Activated B cell treated with CpG ODN at 0.5 μM for 24 hours (primary cell): ENCODE measurements around the gene NHERF1. TPM values are rescaled to one million over a fixed set of nuclear protein-coding genes. Genes with fewer than 3 reads are reported as not detected.

ENCODE experiments used
- ATAC-seq: fragments of 200-7000 bp; cut with Tn5 transposase; one replicate; pipeline ENCODE4 v1.10.0; 2021; ENCODE audit warnings: low read depth, mild to moderate bottlenecking, moderate library complexity
- CTCF ChIA-PET: fragments of 350-600 bp; sonication (Branson Sonifier 250); formaldehyde crosslinking; loops from one replicate; lab custom pipeline; 2021; ENCODE audit warnings: antibody characterized with exemption; lab: Charles Lee
- POLR2A ChIA-PET: fragments of 350-600 bp; sonication (Branson Sonifier 250); formaldehyde crosslinking; loops from one replicate; lab custom pipeline; 2021; ENCODE audit warnings: antibody characterized with exemption; lab: Charles Lee
- DNase-seq: peaks from one replicate; pipeline ENCODE4 v3.0.0; 2022
- H3K27ac Mint-ChIP-seq: one replicate; pipeline ENCODE4 v1.8.0; 2020; ENCODE audit warnings: mixed read lengths
- H3K27me3 Mint-ChIP-seq: one replicate; pipeline ENCODE4 v1.8.0; 2021; ENCODE audit warnings: mixed read lengths
- H3K36me3 Mint-ChIP-seq: one replicate; pipeline ENCODE4 v1.8.0; 2021; ENCODE audit warnings: low read depth, mixed read lengths
- H3K4me1 Mint-ChIP-seq: one replicate; pipeline ENCODE4 v1.8.0; 2021; ENCODE audit warnings: mixed read lengths
- H3K4me3 Mint-ChIP-seq: one replicate; pipeline ENCODE4 v1.8.0; 2020; ENCODE audit warnings: mild to moderate bottlenecking, mixed read lengths
- H3K9me3 Mint-ChIP-seq: one replicate; pipeline ENCODE4 v1.8.0; 2020; ENCODE audit warnings: mixed read lengths
- intact Hi-C: fragments of 100-400 bp; cut with micrococcal nuclease; formaldehyde crosslinking; loops from one replicate; pipeline ENCODE4 v1.15.1; 2024
- total RNA-seq: library from RNA; stranded (reverse); gene quantifications from 2 replicates; pipeline ENCODE4 v1.2.3, GENCODE V29; 2022
- TF ChIP-seq, protein P1 (sequence below): fragments of 200-600 bp; IDR thresholded peaks from one replicate; pipeline ENCODE4 v1.8.0; 2022; ENCODE audit warnings: antibody characterized with exemption, mild to moderate bottlenecking

Gene NHERF1
- 33.3 and 34.5 TPM in 2 replicates for total RNA-seq

DNA sequence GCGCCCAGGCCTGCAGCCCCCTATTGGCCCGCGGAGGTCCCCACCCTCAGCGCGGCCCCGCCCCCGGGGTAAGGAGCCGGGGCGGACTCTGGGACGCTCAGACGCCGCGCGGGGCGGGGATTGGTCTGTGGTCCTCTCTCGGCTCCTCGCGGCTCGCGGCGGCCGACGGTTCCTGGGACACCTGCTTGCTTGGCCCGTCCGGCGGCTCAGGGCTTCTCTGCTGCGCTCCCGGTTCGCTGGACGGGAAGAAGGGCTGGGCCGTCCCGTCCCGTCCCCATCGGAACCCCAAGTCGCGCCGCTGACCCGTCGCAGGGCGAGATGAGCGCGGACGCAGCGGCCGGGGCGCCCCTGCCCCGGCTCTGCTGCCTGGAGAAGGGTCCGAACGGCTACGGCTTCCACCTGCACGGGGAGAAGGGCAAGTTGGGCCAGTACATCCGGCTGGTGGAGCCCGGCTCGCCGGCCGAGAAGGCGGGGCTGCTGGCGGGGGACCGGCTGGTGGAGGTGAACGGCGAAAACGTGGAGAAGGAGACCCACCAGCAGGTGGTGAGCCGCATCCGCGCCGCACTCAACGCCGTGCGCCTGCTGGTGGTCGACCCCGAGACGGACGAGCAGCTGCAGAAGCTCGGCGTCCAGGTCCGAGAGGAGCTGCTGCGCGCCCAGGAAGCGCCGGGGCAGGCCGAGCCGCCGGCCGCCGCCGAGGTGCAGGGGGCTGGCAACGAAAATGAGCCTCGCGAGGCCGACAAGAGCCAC, at the start of gene NHERF1:
Gene NHERF1 (plus strand): TSS at position 100 of the 750 bp plus-strand sequence. CDS start 219 bp downstream, at position 319.
- Mint-ChIP-seq H3K27me3 (no peaks in the 10 kb centered on the region), H3K4me3 (peak within 1 kb of the TSS; percentile 89), H3K4me1 (peaks cover 64% of the 10 kb centered on the region), H3K27ac (peak within 1 kb of the TSS; percentile 72), H3K9me3 (no peaks in the 10 kb centered on the region), H3K36me3 (peaks cover 9% of the 10 kb centered on the region)
- CTCF ChIA-PET, result interaction anchor here (0.7 to 3.8 kb wide), 9 partner anchors 11 to 117 kb away, joined by 3 to 23 read pairs (median 4); partner anchors contain the start of gene RAB37
- ATAC-seq (peak; percentile 96), DNase-seq (peak; percentile 97)
- TF ChIP-seq, protein P1, sequence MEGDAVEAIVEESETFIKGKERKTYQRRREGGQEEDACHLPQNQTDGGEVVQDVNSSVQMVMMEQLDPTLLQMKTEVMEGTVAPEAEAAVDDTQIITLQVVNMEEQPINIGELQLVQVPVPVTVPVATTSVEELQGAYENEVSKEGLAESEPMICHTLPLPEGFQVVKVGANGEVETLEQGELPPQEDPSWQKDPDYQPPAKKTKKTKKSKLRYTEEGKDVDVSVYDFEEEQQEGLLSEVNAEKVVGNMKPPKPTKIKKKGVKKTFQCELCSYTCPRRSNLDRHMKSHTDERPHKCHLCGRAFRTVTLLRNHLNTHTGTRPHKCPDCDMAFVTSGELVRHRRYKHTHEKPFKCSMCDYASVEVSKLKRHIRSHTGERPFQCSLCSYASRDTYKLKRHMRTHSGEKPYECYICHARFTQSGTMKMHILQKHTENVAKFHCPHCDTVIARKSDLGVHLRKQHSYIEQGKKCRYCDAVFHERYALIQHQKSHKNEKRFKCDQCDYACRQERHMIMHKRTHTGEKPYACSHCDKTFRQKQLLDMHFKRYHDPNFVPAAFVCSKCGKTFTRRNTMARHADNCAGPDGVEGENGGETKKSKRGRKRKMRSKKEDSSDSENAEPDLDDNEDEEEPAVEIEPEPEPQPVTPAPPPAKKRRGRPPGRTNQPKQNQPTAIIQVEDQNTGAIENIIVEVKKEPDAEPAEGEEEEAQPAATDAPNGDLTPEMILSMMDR, result no peak
- POLR2A ChIA-PET, result interaction anchor here (0.5 to 6.7 kb wide), 11 partner anchors 10 to 236 kb away, joined by 3 to 76 read pairs (median 4); partner anchors contain the start of genes FDXR, NAT9 and RAB37
- intact Hi-C loops, result loop anchor here (1.0 kb wide), 5 partner anchors 10 to 125 kb away; partner anchors contain the start of gene NAT9

DNA sequence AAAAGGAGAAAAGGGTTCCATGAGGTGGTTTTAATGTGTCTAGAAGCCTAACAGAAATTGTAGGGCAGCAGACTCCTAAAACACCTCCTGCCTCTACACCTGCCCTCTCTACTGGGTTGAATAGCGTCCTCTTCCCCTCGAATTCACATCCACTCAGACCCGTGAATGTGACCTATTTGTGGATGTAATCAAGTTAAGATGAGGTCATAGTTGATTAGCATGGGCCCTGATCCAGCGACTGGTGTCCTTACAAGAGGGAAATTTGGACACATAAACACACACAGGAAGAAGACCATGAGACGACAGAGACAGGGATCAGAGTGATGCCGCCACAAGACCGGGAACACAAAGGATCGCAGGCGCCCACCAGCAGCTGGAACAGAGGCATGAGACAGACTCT, 49.2 kb upstream of the NHERF1 start:
- intact Hi-C loops, result no loop called here
- ATAC-seq (no peak), DNase-seq (no peak)
- CTCF ChIA-PET, result no interaction called here
- TF ChIP-seq, protein P1, result no peak
- Mint-ChIP-seq H3K27me3 (peaks cover 3% of the 10 kb centered on the region), H3K36me3 (no peaks in the 10 kb centered on the region), H3K4me1 (no peaks in the 10 kb centered on the region), H3K9me3 (no peaks in the 10 kb centered on the region), H3K27ac (no peak overlapping the region), H3K4me3 (no peak overlapping the region)
- POLR2A ChIA-PET, result interaction anchor here (0.6 kb wide), 1 partner anchor 67 kb away, joined by 5 read pairs; no protein-coding TSS in a partner anchor

DNA sequence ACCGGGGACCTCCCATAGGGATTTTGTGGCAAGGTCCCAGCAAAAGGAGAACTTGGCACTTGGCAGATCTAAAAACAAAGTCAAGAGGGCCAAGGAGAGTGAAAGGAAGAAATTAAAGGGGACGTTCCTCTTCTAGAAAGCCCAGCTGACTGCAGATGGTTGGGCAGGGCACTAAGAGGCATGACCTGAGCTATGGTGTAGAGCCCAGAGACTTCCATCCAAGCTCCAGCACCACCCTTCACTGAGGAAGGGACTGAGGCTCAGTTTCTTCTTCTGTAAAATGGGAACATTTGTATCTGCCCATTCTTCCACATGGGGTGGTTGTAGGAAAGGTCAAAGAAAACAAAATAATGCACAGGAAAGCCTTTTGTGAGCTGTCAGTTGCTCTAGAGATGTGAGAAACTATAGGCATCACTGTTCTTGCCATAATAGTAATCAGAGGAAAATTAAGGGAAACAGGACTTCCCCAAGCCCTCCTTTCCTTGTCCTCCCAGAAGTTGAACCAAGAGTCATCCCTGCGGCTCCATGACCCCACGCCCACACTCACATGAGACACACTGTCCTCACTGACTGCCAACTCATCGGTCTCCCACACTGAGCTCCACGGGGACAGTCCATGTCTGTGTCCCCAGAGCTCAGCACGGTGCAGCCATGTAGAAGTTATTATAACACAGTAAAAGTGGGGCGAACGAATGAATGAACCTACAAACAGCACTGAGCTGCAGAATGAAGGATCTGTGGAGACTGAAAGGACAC, 46.1 kb upstream of the NHERF1 start:
- H3K4me1 Mint-ChIP-seq, result no peaks in the 10 kb centered on the region
- intact Hi-C loops, result no loop called here
- ChIA-PET CTCF (no interaction called here), POLR2A (no interaction called here)
- H3K27me3 Mint-ChIP-seq, result peaks cover 10% of the 10 kb centered on the region
- no peak overlapping the region for H3K4me3 Mint-ChIP-seq
- TF ChIP-seq, protein P1, result no peak
- no peak for DNase-seq
- ATAC-seq, result no peak
- H3K9me3 Mint-ChIP-seq, result no peaks in the 10 kb centered on the region
- H3K27ac Mint-ChIP-seq, result no peak overlapping the region
- no peaks in the 10 kb centered on the region for H3K36me3 Mint-ChIP-seq

DNA sequence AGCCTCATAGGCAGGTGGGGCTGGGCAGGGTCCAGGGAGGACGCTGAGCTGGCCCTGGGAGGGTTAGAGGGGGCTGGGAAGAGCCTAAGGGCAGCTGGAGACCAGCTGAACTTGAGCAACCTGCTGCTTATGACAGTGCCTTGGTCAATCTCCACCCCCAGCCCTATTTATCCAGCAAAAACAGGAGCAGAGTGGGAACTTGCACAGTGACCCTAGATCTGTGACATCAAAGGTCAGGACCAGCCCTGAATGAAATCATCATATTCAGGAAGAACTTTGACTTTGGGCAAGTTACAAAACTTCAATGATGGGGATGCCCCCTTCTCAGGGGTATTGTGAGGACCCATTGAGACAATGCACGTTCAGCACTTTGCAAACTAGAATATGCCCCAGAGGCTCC, 45.1 kb upstream of the NHERF1 start:
- CTCF ChIA-PET, result interaction anchor here (0.5 kb wide), 1 partner anchor 275 kb away, joined by 3 read pairs; no protein-coding TSS in a partner anchor
- DNase-seq (no peak), ATAC-seq (no peak)
- POLR2A ChIA-PET, result no interaction called here
- H3K36me3 Mint-ChIP-seq, result no peaks in the 10 kb centered on the region
- no peak overlapping the region for H3K27ac Mint-ChIP-seq
- no peaks in the 10 kb centered on the region for H3K9me3 Mint-ChIP-seq
- TF ChIP-seq, protein P1, result no peak
- no peak overlapping the region for H3K4me3 Mint-ChIP-seq
- peaks cover 10% of the 10 kb centered on the region for H3K27me3 Mint-ChIP-seq
- H3K4me1 Mint-ChIP-seq, result no peaks in the 10 kb centered on the region
- intact Hi-C loops, result no loop called here

DNA sequence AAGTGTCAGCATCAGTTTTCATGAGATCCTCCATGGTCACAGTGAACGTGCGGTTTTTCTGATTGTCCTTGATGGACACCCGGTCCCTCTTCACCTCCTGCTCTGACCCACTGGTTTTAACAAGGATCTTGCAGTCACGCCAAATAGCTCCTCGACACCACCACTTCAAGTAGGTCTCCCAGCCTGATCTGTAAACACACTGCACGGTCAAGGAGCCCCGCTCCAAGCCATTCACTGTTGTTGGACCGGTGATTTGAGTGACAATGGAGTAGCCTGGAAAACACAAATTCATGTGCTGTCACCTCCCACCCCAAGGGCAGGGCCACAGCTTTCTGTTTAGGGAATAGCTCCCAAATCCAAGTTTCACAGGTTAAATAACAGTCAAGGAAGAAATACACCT, 43.9 kb upstream of the NHERF1 start:
- no peak overlapping the region for H3K4me3 Mint-ChIP-seq
- peaks cover 10% of the 10 kb centered on the region for H3K27me3 Mint-ChIP-seq
- H3K9me3 Mint-ChIP-seq, result no peaks in the 10 kb centered on the region
- H3K4me1 Mint-ChIP-seq, result no peaks in the 10 kb centered on the region
- TF ChIP-seq, protein P1, result no peak
- intact Hi-C loops, result no loop called here
- ChIA-PET CTCF (no interaction called here), POLR2A (no interaction called here)
- DNase-seq (no peak), ATAC-seq (no peak)
- H3K36me3 Mint-ChIP-seq, result no peaks in the 10 kb centered on the region
- H3K27ac Mint-ChIP-seq, result no peak overlapping the region
